ENCODE results near the gene GPR179.

GPR179 gene

DNA sequence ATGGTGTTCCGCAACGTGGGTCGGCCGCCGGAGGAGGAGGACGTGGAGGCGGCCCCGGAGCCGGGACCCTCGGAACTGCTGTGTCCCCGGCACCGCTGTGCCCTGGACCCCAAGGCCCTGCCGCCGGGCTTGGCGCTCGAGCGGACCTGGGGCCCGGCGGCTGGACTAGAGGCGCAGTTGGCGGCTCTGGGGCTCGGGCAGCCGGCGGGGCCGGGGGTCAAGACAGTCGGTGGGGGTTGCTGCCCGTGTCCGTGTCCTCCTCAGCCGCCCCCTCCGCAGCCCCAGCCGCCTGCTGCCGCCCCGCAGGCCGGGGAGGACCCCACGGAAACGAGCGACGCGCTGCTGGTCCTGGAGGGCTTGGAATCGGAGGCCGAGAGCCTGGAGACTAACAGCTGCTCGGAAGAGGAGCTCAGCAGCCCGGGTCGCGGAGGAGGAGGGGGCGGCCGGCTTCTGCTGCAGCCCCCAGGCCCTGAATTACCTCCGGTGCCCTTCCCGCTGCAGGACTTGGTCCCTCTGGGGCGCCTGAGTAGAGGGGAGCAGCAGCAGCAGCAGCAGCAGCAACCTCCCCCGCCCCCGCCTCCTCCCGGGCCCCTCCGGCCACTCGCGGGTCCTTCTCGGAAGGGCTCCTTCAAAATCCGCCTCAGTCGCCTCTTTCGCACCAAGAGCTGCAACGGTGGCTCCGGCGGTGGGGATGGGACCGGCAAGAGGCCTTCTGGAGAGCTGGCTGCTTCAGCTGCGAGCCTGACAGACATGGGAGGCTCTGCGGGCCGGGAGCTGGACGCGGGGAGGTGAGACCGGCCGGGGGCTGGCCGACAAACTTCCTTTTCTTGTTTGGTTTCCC lies 8.7 kb upstream of the GPR179 start:
- TF ChIP-seq, protein P1, sequence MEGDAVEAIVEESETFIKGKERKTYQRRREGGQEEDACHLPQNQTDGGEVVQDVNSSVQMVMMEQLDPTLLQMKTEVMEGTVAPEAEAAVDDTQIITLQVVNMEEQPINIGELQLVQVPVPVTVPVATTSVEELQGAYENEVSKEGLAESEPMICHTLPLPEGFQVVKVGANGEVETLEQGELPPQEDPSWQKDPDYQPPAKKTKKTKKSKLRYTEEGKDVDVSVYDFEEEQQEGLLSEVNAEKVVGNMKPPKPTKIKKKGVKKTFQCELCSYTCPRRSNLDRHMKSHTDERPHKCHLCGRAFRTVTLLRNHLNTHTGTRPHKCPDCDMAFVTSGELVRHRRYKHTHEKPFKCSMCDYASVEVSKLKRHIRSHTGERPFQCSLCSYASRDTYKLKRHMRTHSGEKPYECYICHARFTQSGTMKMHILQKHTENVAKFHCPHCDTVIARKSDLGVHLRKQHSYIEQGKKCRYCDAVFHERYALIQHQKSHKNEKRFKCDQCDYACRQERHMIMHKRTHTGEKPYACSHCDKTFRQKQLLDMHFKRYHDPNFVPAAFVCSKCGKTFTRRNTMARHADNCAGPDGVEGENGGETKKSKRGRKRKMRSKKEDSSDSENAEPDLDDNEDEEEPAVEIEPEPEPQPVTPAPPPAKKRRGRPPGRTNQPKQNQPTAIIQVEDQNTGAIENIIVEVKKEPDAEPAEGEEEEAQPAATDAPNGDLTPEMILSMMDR (IDR thresholded peaks at IDR 0.05; ENCODE audit: low read depth, low read length, missing control alignments), result no peak
- DNase-seq (ENCODE audit: extremely low read depth, low read depth), result no peak
- peak overlapping the region; percentile 69 for H3K4me3 ChIP-seq (replicated peaks; ENCODE audit: low read depth, low read length)

GRCh38 chr17:38351412-38352222 lies 7.9 kb upstream of the GPR179 start, which contains the start of gene SOCS7:
SOCS7 (plus strand) TSS chr17:38351844; CDS start chr17:38352053, 209 bp downstream.
- peak; percentile 58 for DNase-seq (ENCODE audit: extremely low read depth, low read depth)
- TF ChIP-seq, protein P1 (IDR thresholded peaks at IDR 0.05; ENCODE audit: low read depth, low read length, missing control alignments), result no peak
- H3K4me3 ChIP-seq (replicated peaks; ENCODE audit: low read depth, low read length), result peak within 1 kb of the TSS; percentile 69

- no peak for DNase-seq (ENCODE audit: extremely low read depth, low read depth)
- no peak overlapping the region for H3K4me3 ChIP-seq (replicated peaks; ENCODE audit: low read depth, low read length)
- TF ChIP-seq, protein P1 (IDR thresholded peaks at IDR 0.05; ENCODE audit: low read depth, low read length, missing control alignments), result no peak
Observed at GRCh38 chr17:38350035-38350434, 6.3 kb upstream of the GPR179 start.

DNA sequence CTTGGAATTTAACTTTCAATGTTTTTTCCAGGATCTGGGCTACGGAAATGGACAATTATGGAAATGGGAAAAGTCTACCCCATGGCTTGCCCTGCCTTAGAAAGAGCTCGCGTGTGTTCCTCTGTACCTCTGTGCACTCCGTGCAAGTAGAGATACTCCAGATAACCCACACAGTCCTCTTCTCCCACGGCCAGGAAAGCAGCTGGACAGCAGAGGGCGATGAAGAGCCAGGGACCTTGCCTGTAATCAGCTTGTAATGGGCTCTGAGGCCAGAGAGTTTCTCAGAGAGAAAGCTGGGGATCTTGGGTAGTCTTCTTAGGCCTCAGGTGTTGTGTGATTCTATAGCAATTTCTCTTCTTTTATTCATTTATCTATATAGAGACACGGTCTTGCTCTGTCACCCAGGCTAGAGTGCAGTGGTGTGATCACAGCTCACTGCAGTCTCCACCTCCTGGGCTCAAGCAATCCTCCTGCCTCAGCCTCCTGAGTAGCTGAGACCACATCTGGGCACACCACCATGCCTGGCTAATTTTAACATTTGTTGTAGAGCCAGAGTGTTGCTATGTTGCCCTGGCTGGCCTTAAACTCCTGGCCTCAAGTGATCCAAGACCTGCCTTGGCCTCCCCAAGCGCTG lies 5.5 kb upstream of the GPR179 start:
- DNase-seq (ENCODE audit: extremely low read depth, low read depth), result peak; percentile 72
- TF ChIP-seq, protein P1 (IDR thresholded peaks at IDR 0.05; ENCODE audit: low read depth, low read length, missing control alignments), result peak; percentile 99
- H3K4me3 ChIP-seq (replicated peaks; ENCODE audit: low read depth, low read length), result no peak overlapping the region

DNA sequence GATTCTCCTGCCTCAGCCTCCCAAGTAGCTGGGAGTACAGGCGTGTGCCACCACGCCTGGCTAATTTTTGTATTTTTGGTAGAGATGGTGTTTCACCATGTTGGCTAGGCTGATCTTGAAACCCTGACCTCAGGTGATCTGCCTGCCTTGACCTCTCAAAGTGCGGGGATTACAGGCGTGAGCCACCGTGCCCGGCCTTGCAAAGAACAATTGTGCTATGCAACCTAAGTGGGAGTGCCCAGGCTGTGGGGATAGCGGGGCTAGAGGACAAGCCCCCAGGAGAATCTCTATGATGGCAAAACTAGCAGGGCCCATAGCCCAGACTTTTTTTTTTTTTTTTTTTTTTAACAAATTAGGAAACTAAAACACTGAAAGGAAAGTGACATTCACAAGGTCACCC lies 2.0 kb upstream of the GPR179 start:
- TF ChIP-seq, protein P1 (IDR thresholded peaks at IDR 0.05; ENCODE audit: low read depth, low read length, missing control alignments), result no peak

GRCh38 chr17:38344420-38344745 lies 627 bp upstream of the GPR179 start:
- no peak for DNase-seq (ENCODE audit: extremely low read depth, low read depth)
- TF ChIP-seq, protein P1 (IDR thresholded peaks at IDR 0.05; ENCODE audit: low read depth, low read length, missing control alignments), result no peak

More for the DNA sequence above, 2.0 kb upstream of the GPR179 start:
- DNase-seq (ENCODE audit: extremely low read depth, low read depth), result no peak
- H3K4me3 ChIP-seq (replicated peaks; ENCODE audit: low read depth, low read length), result no peak overlapping the region

More at GRCh38 chr17:38344420-38344745, 627 bp upstream of the GPR179 start:
- H3K4me3 ChIP-seq (replicated peaks; ENCODE audit: low read depth, low read length), result no peak overlapping the region
